GM12875 (cell line): Measurements from ENCODE around the gene IZUMO4.

Source experiments
- H3K4me3 ChIP-seq: one replicate; pipeline ENCODE4 v1.5.1; 2011; ENCODE audit warnings: low read depth, low read length, control low read depth
- TF ChIP-seq, protein P1 (sequence below): IDR thresholded peaks from 2 replicates; pipeline ENCODE4 v1.5.1; 2011; ENCODE audit warnings: low read depth, mild to moderate bottlenecking, control low read depth, inconsistent platforms, low read length, moderate library complexity, borderline replicate concordance; ENCODE audit not compliant: insufficient read depth

IZUMO4 gene

DNA sequence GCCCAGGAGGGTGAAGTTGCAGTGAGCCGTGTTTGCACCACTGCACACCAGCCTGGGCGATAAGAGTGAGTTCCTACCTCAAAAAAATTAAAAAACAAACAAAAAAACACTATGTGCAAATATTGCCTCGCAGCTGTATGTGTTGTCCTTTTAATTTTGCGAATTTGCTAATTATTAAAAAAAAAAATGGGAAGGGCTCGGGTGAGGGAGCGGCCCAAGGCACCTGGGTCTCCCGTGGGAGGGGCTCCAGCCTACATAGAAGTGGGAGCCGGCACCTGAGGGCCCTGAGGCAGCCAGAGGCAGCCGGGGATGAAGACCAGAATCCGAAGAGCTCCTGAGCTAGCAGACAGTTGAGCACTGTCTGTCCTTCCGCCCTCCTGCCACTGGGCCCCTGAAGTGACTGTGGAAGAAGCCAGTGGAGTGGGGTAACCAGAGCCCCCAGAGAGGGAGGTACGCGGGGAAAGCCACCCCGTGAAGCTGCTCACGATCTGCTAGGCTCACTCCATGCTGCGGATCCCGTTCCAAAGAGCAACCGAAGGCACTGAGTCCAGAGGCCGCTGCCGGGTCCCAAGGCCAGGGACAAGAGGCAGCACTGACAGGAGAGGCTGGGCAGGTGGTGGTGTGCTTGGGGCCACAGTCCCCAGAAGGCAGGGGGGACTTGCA, 6.5 kb downstream of the IZUMO4 start:
- TF ChIP-seq, protein P1, sequence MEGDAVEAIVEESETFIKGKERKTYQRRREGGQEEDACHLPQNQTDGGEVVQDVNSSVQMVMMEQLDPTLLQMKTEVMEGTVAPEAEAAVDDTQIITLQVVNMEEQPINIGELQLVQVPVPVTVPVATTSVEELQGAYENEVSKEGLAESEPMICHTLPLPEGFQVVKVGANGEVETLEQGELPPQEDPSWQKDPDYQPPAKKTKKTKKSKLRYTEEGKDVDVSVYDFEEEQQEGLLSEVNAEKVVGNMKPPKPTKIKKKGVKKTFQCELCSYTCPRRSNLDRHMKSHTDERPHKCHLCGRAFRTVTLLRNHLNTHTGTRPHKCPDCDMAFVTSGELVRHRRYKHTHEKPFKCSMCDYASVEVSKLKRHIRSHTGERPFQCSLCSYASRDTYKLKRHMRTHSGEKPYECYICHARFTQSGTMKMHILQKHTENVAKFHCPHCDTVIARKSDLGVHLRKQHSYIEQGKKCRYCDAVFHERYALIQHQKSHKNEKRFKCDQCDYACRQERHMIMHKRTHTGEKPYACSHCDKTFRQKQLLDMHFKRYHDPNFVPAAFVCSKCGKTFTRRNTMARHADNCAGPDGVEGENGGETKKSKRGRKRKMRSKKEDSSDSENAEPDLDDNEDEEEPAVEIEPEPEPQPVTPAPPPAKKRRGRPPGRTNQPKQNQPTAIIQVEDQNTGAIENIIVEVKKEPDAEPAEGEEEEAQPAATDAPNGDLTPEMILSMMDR, result no peak
- H3K4me3 ChIP-seq, result no peak overlapping the region

DNA sequence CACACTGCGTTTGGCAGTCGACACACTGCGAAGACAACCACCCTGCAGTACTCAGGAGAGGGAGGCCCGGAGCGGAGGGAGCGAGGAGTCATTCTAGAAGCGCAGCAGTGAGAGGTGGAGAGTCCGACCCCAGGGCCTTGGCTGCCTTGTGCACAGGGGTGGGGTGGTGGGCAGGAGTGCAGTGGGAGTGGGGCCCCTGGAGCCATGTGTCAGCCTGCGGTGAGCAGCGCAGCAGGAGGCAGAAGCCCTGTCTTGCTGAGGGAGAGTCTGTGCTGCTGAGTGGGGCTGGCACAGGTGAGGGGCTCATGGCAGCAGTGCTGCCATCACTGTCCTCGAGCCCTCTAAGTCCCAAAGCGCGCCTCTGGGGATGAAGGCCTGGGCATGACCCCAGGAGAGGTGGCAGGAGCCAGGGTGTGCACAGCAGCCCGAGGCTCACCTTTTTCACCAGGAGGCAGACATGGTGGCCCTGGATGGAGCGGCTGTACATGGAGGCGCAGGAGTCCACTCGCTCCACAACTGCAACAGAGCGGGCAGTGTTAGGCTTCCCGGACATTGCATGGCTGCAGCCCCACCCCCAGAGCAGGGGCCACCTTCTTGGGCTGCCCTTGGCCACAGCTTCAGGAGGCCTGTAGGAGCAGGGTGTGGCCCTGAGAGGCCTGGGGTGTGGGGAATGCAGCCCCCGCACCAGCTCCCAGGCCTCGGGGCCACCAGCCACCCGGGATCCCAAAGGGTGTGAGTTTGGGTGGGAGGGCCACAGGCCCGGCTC, 11.7 kb downstream of the IZUMO4 start:
- H3K4me3 ChIP-seq, result no peak overlapping the region
- TF ChIP-seq, protein P1, result no peak

DNA sequence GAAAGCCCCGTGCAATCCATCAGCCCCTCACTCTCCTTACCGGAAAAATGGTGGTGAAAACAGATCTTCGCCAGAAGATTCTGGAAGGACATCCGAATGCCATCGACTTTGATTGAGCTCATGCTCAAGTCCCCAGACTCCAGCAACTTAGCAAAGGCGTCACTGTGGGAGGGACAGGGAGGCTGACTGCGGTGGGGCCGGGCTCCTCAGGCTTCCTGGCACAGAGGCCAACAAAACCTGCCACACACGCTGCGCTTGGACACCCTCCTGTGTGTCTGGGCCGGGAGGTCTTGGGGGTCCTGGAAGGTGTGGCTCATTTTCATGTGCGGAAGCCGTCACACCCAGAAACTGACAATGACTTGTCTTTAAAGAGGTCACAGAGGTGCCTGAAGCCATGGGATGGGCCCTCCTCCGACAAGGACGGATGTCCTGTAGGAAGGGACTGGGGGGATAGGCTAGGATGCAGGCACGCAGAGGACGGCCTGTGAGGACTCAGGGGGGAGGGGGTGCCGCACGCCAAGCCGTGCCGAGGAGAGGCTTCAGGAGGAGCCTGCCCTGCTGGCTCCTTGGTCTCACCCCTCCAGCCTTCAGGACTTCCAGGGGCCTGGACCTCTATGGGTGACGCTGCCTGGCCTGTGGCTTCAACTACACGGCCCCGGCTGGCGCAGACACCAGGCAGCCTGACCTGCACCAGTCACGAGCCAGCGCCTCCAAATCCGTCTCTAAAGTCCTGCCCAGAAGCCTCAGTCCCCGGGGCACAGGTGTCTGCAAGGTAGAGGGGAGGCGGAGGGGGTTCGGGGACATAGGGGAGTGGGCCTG, 12.5 kb downstream of the IZUMO4 start:
- TF ChIP-seq, protein P1, result no peak

DNA sequence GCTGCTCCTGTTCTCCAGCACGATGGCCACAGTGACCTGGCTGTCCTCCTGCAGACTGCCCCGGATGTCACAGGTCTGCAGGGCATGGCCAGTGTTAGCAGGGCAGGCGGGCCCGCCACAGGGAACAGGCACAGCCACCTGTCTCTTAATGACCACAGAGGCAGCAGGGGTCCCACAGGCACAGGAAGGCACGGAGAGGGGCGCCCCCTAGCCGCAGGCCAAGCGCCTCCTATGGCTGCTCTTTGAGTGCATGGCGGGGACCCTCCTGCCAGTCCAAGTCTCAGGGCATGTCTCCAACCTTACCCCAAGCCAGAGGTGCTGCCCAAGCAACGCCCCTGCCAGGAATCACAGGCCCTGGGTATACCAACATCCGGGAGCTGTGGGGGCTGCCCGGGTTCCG, 14.1 kb downstream of the IZUMO4 start:
- TF ChIP-seq, protein P1, result no peak
- no peak overlapping the region for H3K4me3 ChIP-seq

More for the DNA sequence above, 12.5 kb downstream of the IZUMO4 start:
- H3K4me3 ChIP-seq, result no peak overlapping the region

DNA sequence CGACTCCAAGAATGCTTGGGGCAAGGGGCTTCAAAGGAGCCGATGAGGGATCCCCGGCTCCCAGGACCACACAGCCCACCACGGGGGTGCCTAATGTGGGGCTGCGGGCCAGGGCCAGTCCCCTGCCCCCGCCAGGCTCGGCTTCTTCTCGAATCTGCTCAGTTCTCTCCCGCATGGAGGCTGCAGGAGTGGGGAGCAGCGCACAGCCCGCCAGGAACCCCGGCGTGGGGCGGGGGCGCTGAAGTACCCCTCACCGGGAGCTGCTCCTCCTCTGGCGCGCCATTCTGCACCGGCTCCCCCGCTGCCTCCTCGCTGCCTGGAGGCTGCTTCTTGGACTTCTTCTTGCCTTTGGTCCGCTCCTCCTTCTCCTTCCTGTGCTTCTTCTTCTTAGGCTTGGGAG, 14.7 kb downstream of the IZUMO4 start:
- TF ChIP-seq, protein P1, result no peak
- H3K4me3 ChIP-seq, result no peak overlapping the region

DNA sequence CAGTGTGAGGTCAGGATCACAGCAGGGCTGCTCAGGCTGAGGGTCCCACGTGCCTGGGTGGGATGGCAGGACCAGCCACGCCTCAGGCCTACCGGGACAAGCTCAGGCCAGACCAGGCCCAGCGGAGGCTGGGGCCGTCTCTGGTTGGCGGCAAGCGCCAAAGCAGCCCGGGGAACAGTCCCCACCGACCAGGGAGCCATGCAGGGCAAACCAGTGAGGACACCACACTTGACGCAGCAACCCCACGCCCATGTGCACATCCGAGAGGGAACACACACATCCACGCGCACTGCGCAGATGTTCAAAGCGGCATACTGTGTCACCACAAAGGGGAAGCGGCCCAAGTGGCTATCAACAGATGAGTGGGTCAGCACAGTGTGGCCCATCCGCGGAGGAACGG, 15.2 kb downstream of the IZUMO4 start:
- H3K4me3 ChIP-seq, result no peak overlapping the region
- TF ChIP-seq, protein P1, result no peak
